EH (cell line): ENCODE results near the gene RECK.
"Not testable (repeated sequence)": the region's sequence is repeated elsewhere in the genome, so short reads cannot be mapped to it uniquely, and the experiment has no call there.

ENCODE experiments used
- DNase-seq: peaks from one replicate; pipeline ENCODE4 v3.0.0-alpha.2; 2015; ENCODE audit warnings: low read depth

The RECK gene, protein sequence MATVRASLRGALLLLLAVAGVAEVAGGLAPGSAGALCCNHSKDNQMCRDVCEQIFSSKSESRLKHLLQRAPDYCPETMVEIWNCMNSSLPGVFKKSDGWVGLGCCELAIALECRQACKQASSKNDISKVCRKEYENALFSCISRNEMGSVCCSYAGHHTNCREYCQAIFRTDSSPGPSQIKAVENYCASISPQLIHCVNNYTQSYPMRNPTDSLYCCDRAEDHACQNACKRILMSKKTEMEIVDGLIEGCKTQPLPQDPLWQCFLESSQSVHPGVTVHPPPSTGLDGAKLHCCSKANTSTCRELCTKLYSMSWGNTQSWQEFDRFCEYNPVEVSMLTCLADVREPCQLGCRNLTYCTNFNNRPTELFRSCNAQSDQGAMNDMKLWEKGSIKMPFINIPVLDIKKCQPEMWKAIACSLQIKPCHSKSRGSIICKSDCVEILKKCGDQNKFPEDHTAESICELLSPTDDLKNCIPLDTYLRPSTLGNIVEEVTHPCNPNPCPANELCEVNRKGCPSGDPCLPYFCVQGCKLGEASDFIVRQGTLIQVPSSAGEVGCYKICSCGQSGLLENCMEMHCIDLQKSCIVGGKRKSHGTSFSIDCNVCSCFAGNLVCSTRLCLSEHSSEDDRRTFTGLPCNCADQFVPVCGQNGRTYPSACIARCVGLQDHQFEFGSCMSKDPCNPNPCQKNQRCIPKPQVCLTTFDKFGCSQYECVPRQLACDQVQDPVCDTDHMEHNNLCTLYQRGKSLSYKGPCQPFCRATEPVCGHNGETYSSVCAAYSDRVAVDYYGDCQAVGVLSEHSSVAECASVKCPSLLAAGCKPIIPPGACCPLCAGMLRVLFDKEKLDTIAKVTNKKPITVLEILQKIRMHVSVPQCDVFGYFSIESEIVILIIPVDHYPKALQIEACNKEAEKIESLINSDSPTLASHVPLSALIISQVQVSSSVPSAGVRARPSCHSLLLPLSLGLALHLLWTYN

DNA sequence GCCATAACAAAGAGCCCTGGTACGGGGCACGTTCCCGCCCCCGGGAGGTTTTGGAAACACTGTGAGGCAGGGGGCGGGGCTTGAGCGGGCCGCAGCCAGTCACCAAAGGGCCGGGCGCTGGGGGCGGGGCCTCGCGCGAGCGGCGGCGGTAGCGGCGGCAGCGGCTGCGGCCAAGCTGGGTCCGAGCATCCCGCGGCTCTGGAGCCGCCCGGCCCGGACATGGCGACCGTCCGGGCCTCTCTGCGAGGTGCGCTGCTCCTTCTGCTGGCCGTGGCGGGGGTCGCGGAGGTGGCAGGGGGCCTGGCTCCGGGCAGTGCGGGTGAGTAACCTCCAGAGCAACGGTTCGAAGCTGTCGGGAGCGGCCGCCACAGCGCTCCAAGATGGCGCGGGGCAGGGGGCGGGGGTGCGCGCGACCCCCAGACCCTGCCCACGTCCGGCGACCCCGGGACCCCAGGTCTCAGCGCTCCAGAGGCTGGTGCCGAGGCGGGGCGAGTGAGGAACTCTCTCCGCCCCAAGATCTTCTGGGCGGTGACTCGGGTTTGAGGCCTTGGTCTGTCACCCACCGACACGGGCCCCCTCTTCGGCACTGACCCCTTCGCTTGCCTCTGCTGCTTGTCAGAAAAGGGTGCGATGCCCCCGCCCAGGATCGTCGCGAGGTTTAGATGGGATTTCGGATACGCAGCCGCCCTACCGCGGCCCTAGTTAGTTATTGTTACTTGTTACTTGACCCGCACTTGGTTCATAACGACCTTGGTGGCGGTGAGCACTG, at the start of gene RECK:
RECK (plus strand) TSS at position 134 of the 769 bp plus-strand sequence; CDS start at position 220, 86 bp downstream.
- DNase-seq: peak; percentile 93

DNA sequence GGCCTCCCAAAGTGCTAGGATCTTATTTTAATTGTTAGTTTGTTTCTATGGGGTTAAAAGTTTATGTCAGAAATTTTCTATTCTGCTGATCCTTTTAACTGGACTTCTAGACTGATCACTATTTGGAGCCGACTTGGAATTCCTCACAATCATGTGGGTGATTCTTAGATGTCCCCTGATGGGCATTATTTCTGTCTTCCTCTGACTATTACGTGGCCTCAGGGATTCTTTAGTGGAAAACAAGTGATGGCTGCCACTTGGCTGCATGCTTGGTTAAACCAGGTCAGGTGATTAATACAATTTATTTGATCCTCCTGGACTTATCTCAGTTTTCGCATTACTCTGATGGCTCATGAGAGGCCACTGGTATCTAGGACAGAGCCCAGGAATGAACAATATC, 46.6 kb upstream of the RECK start:
- DNase-seq: no peak

DNA sequence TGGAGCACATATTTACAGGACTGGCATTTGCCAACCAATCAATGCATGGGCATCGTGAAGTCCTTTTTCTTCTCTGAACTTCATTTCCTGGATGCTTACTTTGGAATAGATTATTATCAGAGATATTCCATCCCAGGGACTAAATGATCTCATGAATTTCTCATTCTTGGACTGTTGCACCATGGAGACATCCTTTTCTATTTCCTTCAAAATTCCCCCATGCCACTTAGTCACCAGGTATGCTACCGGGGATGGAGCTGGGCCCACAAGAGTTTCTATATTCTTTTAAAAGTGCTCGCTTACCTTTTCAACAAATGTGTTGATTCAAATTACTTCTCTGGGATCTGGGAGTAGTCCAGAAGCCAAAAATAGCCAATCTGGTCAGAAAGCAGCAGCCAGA, 43.6 kb upstream of the RECK start:
- peak; percentile 20 for DNase-seq

DNA sequence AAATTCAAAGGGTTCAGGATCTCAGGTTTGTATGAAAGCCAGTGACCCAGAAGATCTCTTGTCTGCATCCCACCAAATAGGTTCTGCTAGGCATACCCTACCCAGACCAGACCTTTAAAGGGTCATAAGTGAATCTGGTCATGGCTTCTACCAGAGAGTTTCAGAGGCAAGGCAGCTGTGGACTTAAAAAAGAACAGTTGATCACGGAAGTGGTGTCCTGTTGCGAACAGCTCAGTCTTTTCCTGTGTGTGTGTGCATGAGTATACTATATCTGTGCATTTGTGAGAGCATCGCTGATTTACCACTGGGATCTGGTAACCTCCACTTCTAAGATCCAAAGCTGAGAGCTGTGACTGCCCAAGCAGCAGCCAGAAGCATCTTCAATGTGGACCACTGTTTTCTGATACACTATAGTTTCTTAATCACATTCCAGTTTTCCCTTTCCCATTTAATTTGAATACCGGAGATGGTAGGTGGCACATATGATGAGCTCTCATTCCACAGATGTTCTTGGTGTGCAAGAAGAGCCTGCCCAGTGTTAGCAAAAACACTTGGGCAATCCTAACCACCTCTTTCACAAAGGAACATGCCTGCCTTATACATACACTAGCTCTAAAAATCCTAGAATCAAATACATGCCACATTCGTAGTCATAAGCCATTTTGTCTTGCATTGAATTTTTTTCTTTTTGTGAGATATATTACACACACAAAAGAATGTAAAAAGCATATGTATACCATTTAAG, 42.6 kb upstream of the RECK start:
- DNase-seq: peak; percentile 29

DNA sequence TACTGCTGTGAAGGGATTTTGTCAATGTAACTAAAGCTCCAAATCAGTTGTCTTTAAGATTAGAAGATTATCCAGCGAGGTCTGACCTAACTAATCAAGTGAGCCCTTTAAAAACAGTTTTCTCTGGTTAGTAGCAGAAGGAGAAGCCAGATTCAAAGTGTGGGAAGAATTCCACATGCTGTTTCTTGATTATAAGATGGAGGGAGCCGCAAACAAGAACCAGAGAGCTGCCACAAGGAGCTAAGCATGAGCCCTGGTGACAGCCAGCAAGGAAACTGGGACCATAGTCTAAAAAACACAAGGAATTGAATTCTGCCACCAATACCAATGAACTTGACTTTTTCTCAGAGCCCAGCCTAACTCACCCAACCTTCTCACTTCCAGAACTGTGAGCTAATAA, 41.8 kb upstream of the RECK start:
- DNase-seq: no peak

DNA sequence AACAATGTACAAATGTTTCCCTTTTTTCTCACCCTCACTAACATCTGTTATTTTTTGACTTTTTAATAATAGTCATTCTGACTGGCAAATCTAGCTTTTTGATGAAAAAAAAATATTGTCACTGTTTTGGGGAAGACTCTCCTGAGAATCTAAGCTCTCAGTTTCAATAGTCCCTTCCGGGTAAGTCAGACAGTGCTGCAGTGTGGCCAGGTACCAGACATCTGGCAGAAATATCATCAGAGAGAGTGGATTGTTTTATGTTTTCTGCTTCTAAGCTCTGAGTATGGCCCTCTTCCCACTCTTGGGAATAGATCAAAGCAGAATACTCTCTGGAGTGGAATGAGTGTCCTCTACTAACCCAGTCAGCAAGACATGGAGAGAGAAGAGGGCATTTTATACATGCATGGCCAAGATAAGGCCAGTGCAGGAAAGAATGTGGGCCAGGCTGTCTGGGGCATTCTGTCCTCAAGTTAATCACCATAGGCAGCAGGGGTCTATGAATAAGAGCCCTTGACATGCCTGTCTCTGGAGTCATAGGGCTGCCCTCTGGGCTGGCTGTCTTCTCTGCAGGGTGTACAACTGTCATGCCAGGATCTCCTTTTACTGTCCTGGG, 40.2 kb upstream of the RECK start:
- DNase-seq: peak; percentile 86

DNA sequence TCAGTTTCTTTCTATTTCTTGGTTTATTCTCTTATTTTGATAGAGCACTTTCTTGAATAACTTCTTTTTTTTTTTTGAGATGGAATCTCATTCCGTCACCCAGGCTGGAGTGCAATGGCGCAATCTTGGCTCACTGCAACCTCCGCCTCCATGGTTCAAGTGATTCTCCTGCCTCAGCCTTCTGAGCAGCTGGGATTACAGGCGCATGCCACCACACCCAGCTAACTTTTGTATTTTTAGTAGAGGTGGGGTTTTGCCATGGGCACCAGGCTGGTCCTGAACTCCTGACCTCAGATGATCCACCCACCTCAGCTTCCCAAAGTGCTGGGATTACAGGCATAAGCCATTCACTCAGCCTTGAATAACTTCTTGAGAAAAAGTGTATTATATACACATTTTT, 39.7 kb upstream of the RECK start:
- DNase-seq: not testable (repeated sequence)

DNA sequence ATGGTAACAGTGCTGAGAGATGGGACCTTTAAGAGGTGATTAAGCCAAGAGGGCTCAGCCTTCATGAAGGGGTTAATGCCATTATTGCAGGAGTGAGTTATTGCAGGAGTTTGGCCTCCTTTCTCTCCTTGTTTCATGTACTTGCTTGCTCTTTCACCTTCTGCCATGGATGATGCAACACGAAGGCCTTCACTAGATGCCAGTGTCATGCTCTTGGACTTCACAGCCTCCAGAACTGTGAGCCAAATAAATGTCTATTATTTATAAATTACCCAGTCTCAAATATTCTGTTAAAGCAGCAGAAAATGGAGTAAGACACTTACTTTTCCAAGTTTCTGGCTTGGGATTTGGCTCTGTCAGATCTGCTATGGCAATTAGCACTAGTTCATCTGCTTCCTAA, 38.4 kb upstream of the RECK start:
- DNase-seq: no peak

DNA sequence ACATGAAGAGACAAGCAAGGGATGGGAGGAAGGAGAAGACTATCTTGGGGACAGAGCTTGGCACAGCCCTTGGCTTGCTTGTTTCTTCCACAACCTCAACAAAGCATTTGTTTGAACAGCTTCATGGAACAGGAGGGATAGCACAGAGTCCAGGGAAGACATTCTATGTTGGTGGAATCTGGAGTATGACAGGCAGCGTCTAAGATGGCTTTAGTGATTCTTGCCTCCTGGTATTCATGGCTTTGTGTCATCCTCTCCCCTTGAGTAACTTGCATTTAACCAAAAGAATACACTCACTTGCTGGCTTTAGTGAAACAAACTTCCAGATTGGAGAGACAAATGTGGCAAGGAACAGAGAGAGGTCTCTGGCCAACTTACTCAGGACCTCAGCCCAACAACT, 30.8 kb upstream of the RECK start:
- no peak for DNase-seq

DNA sequence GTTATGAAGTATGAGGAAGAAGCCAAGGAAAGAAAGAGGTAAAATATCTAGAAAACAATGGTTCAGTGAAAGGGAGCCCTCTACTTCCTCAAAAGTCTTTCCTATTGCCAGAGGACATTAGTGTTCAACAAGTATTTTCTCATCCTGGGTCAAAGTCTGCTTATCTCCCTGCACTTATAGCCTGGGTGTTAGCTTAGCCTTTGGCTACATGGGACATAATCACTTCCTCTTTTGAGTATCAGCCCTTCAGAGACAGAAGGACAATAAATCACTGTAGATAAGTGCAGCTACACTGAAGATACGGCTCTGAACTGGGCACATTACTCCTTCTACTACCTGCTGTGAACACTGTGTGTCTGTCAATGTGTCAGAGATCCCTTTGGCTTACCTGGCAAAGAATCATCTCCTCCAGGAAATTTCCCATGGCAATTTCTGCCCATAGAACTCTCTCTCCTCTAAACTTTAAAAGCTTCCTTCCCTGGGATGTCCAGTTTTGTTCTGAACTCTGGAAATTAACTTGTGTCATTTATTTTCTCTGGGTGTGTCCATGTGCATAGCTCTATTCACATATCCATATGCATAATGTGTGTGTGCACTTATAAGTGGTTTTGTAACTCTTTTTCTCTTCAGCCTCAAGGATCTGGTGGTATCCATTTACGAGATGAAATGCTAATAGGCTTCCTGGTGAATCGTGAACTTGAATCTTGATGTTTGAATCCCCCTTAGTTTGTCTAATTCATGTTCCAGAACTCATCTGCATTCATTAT, 30.0 kb upstream of the RECK start:
- DNase-seq: no peak

DNA sequence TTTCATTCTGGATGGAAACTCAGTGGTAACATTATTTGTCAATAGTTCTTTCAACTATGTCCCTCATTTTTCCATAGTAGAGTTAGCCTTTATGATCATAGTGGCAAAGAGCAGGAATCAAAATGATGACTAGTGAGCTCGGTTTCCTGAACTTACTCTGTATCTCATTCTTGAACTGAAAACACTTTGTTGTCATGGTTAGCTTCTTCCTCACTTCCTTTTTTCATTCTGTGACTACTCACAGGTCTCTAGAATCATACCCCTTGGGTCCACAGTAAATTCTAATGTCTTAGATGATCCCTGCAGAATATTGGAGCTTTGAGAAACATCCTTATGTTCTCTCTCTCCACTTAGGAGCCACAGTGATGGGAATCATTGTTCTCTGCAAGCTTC, 29.4 kb upstream of the RECK start:
- DNase-seq: no peak

DNA sequence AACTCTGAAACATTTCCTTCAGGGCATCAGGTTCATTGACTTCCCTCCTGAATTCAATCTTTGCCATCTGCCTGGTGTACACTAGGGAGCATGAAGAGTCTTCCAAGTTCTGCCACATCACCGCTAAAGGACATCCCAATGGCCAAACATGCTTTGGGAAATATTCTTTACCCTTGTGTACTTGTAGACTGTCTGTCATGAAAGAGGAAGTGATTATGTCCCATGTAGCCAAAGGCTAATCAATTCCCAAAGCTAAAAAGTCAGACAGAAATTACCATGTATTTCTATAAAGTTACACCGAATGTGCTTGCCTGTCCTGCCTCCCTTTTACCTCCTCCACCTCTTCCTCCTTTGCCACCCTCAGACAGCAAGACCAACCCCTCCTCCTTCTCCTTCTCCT, 28.9 kb upstream of the RECK start:
- DNase-seq: no peak

DNA sequence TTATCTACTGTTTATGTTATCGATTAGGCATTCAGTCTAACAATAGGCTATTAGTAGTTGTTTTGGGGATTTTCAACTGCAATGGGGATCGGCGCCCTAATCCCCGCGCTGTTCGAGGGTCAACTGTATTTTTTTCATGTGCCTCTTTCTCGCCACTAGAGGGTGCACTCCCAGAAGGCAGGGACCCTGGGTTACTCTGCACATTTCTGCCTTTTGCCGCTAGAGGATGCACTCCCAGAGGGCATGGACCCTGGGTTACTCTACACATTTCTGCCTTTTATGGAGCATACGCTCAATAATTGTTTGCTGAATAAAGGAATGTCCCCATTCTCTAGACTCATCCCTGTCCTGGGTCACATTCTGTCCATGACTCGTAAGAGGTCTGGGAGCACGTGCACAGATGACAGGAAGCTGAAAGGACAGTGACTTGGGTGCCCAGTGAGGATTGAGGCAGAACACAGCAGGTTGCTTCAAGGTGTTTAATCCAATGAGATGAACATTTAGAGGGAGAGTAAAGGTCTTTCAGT, 27.9 kb upstream of the RECK start:
- DNase-seq: peak; percentile 81

DNA sequence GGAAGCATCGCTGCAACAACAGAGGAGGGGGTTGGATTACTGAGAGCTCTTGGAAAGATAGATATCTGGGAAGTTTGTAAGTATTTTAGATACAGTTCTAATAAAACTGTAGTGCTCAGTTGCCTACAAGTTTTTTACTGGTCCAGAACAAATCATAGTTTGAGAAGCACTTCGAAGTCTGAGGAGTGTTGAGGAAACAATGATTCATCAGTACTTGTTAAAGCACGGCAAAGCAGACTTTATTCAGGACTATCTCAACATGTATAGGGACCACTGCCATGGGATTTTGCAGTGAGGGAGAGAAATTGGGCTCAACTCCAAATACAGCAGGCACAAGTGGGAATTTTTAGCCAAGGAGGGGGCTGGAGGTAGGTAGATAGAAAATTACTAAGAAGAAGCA, 25.3 kb upstream of the RECK start:
- DNase-seq: no peak

DNA sequence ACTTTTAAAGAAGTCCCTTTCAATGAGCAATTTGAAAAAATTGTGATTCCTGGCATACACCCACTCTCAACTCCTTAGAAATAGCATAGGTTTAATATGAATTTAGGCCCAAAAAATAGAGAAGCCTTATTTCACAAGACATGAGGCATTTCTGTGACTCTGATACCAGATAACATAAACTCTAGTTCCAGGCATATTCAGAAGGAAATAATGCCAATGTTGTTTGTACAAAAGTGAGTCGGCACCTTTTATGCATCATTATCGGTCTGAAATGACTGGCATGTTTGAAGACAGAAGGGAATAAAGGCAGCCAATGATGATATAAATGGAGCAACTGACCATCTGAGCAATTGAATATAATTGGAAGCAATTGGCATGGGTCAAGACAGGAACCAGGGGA, 19.4 kb upstream of the RECK start:
- peak; percentile 48 for DNase-seq

DNA sequence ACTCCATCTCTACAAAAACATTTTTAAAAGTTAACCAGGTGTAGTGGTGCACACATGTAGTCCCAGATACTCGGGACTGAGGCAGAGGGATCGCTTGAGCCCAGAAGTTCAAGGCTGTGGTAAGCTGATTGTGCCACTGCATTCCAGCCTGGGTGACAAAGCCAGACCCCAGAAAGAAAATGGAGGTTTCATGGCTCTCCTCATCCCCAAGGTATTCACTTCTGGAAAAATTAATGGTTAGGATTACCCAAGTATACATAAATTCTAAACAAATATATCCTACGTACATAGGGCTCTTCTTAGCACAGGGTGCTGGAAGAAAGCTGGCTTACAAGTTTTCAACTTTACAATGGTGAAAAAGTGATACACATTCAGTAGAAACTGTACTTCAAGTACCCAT, 18.6 kb upstream of the RECK start:
- DNase-seq: no peak

DNA sequence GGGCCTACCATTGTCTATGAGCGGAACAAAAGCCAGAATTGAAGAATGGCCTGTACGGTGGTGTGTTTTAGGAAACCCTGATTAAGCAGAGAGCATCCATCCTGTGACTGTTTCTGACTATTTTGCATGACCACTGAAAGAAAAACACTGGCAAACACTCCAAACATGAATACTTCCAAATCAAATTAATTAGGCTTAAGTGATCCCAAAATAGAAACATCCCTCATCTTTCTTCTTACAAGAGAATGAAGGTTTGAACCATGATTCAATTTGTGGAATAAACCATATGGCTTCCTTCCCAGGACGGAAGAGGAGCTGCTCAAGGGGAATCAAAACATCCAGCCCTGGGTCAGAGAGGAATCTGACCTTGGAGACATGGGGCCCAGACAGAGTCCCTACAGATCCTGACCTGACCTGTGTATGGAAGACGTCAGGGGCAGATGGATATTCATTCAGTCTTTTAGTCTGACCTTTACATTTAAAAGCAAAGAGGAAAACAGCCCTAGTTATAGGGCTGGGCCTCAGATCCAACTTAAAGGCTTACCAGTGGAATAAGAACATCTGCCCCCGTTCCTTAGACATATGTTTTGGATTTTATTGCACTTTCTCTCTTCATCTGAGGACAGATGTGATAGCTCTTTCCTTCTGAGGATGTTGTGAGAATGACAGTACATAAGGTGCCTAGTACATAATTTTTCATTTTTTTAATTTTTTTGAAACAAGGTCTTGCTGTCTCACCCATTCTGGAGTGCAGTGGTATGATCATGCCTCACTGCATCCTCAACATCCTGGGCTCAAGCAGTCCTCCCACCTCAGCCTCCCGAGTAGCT, 17.6 kb upstream of the RECK start:
- peak; percentile 85 for DNase-seq

DNA sequence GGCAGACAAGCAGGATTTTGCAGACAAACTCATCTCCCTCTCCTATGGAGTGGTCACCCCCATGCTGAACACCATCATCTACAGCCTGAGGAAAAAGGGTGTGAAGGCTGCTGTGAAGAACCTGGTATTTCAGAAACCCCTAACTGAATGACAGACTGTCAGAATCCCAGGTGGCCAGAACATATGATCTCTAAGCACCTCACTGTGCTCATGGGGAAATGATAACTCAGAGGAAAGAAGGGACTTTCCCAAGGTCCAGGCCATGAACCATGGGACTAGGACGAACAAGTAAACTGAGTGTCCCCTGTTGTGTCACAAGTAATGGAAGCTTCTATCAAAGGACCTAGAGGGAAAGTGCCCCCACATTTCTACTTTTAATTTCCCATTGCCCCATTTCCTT, 14.7 kb upstream of the RECK start:
- DNase-seq: no peak
